PC-9 (cell line): ENCODE measurements around the gene SLIT1. TPM values are rescaled to one million over a fixed set of nuclear protein-coding genes. Genes with fewer than 3 reads are reported as not detected.

Source experiments
- BruUV-seq: library from RNA; stranded (reverse); fragments of 400-500 nt; replicated peaks from 2 replicates; lab custom pipeline; 2021; lab: Mats Ljungman, UMichigan
- CTCF ChIA-PET: fragments of 300-600 bp; sonication (Branson Sonifier 250); formaldehyde crosslinking; loops from one replicate; lab custom pipeline; 2022; ENCODE audit warnings: antibody characterized with exemption; lab: Charles Lee
- POLR2A ChIA-PET: fragments of 300-600 bp; sonication (Branson Sonifier 250); formaldehyde crosslinking; loops from one replicate; lab custom pipeline; 2022; ENCODE audit warnings: antibody characterized with exemption; ENCODE audit not compliant: unreplicated experiment; lab: Charles Lee
- DNase-seq, 2 experiments: peaks; one replicate each; pipeline versions ENCODE4 v3.0.0 to v3.0.0-alpha.2; 2015 to 2022; ENCODE audit warnings: mixed read lengths in 1 of 2
- H2AFZ ChIP-seq: fragments of 200-600 bp; sonication (generic); 2 replicates; pipeline ENCODE4 v1.8.1; 2017; ENCODE audit warnings: antibody characterized with exemption
- H3F3A ChIP-seq: fragments of 200-600 bp; sonication (generic); 2 replicates; pipeline ENCODE4 v1.8.1; 2017; ENCODE audit warnings: antibody characterized with exemption, mild to moderate bottlenecking, low read depth; ENCODE audit not compliant: insufficient read depth
- H3K27ac ChIP-seq: fragments of 200-600 bp; sonication (generic); 2 replicates; pipeline ENCODE4 v1.6.1; 2016; ENCODE audit warnings: mixed run types
- H3K27me3 ChIP-seq: fragments of 200-600 bp; sonication (generic); 2 replicates; pipeline ENCODE4 v1.6.1; 2016; ENCODE audit warnings: low read depth, mixed run types; ENCODE audit not compliant: insufficient read depth
- H3K36me3 ChIP-seq: fragments of 200-600 bp; sonication (generic); 2 replicates; pipeline ENCODE4 v1.6.1; 2016; ENCODE audit warnings: low read depth, mixed run types
- H3K4me1 ChIP-seq: fragments of 200-600 bp; sonication (generic); replicated peaks from 2 replicates; pipeline ENCODE4 v1.6.1; 2016; ENCODE audit warnings: mixed run types; ENCODE audit not compliant: insufficient read depth
- H3K4me2 ChIP-seq: fragments of 200-600 bp; sonication (generic); 2 replicates; pipeline ENCODE4 v1.6.1; 2017; ENCODE audit warnings: mixed run types
- H3K4me3 ChIP-seq: fragments of 200-600 bp; sonication (generic); 2 replicates; pipeline ENCODE4 v1.6.1; 2016; ENCODE audit warnings: mixed run types
- H3K79me2 ChIP-seq: fragments of 200-600 bp; sonication (generic); 2 replicates; pipeline ENCODE4 v1.6.1; 2017; ENCODE audit warnings: low read depth, mixed run types
- H3K9me2 ChIP-seq: fragments of 200-600 bp; sonication (generic); 2 replicates; pipeline ENCODE4 v1.8.1; 2017; ENCODE audit warnings: mild to moderate bottlenecking; ENCODE audit not compliant: insufficient read depth
- H3K9me3 ChIP-seq: fragments of 200-600 bp; sonication (generic); 2 replicates; pipeline ENCODE4 v1.8.1; 2016; ENCODE audit warnings: low read depth; ENCODE audit not compliant: insufficient read depth
- H4K20me1 ChIP-seq: fragments of 200-600 bp; sonication (generic); 2 replicates; pipeline ENCODE4 v1.8.1; 2017; ENCODE audit not compliant: insufficient read depth
- CTCF ChIP-seq: fragments of 200-600 bp; sonication (generic); conservative IDR thresholded peaks from 2 replicates; pipeline ENCODE4 v1.6.1; 2017; ENCODE audit warnings: mixed run types, antibody characterized with exemption, mild to moderate bottlenecking, moderate library complexity
- EZH2 ChIP-seq: fragments of 200-600 bp; sonication (generic); IDR thresholded peaks from 2 replicates; pipeline ENCODE4 v1.8.0; 2017; ENCODE audit warnings: antibody characterized with exemption, low read depth
- intact Hi-C: fragments of 100-400 bp; cut with micrococcal nuclease; formaldehyde crosslinking; loops from one replicate; pipeline ENCODE4 v1.10.0; 2022; ENCODE audit not compliant: unreplicated experiment
- total RNA-seq: library from RNA; stranded (reverse); gene quantifications from 2 replicates; pipeline ENCODE4 v1.2.3, GENCODE V29; 2021

The SLIT1 gene
- total RNA-seq, 1 experiment from 2014 or later: not detected

- DNase-seq: no peak
- no peak overlapping the region for H3K27ac ChIP-seq
- no peaks in the 10 kb centered on the region for H3K9me3 ChIP-seq
- H3K36me3 ChIP-seq: no peaks in the 10 kb centered on the region
- no peaks in the 10 kb centered on the region for H3F3A ChIP-seq
- ChIA-PET POLR2A (no interaction called here), CTCF (interaction anchor here (0.6 kb wide), 1 partner anchor 741 kb away, joined by 9 read pairs; no protein-coding TSS in a partner anchor)
- no peak overlapping the region for H3K4me2 ChIP-seq
- no peak overlapping the region for H3K4me3 ChIP-seq
- TF ChIP-seq CTCF (no peak), EZH2 (no peak)
- H3K79me2 ChIP-seq: no peaks in the 10 kb centered on the region
- no TSS peak for BruUV-seq
- peaks cover 47% of the 10 kb centered on the region for H3K27me3 ChIP-seq
- intact Hi-C loops: no loop called here
- H2AFZ ChIP-seq: no peak overlapping the region
- no peaks in the 10 kb centered on the region for H3K9me2 ChIP-seq
- no peaks in the 10 kb centered on the region for H3K4me1 ChIP-seq
- H4K20me1 ChIP-seq: no peaks in the 10 kb centered on the region
Observed at GRCh38 chr10:97120370-97120769, 65.4 kb downstream of the SLIT1 start.

DNA sequence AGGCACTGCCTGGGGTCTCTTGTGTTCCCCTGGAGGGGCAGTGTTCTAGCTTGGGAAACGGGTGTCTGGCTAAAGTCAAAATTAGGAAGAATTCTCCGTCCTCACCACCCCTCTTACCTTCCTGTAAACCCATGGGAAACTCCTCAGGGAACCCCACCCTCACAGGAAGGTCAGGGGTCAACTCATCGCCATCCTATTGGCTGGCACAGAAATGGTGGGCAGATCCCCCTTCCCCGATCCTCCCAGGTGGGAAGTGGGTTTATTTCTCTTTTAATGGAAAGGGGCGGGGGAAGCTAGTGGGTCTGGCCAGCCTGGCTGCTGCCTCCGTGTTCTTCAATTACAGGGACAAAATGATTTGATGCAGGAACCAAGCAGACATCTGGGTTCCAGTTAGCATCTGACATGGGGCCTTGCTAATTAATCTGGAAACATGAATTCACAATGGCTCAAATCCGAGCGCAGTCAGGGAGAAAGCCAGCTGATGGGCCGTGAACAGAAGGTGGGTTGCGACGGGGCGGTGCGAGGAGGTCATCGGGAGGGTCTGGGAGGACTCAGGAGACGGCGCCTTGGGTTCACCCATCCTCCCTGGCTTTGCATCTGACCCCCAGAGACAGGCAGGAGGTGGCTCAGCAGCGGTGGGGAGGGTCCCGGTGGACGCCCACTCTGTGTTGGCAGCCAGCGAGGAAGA lies 66.6 kb downstream of the SLIT1 start:
- CTCF ChIA-PET: no interaction called here
- Histone ChIP-seq H3K36me3 (no peaks in the 10 kb centered on the region), H3K9me3 (no peaks in the 10 kb centered on the region), H3K9me2 (no peaks in the 10 kb centered on the region), H4K20me1 (no peaks in the 10 kb centered on the region), H2AFZ (no peak overlapping the region), H3K4me2 (no peak overlapping the region), H3K79me2 (no peaks in the 10 kb centered on the region), H3K4me3 (no peak overlapping the region), H3K27ac (no peak overlapping the region), H3K4me1 (no peaks in the 10 kb centered on the region), H3K27me3 (peaks cover 47% of the 10 kb centered on the region), H3F3A (no peaks in the 10 kb centered on the region)
- no TSS peak for BruUV-seq
- intact Hi-C loops: no loop called here
- no peak for TF ChIP-seq EZH2
- no peak for TF ChIP-seq CTCF
- DNase-seq: no peak
- POLR2A ChIA-PET: no interaction called here

- Histone ChIP-seq H3F3A (no peaks in the 10 kb centered on the region), H3K4me1 (no peaks in the 10 kb centered on the region), H4K20me1 (no peaks in the 10 kb centered on the region), H3K9me2 (no peaks in the 10 kb centered on the region), H3K36me3 (no peaks in the 10 kb centered on the region), H3K9me3 (no peaks in the 10 kb centered on the region), H3K27ac (no peak overlapping the region), H3K4me3 (no peak overlapping the region), H3K79me2 (no peaks in the 10 kb centered on the region), H3K27me3 (peaks cover 43% of the 10 kb centered on the region), H3K4me2 (no peak overlapping the region), H2AFZ (no peak overlapping the region)
- POLR2A ChIA-PET: no interaction called here
- no TSS peak for BruUV-seq
- intact Hi-C loops: loop anchor here (1.0 to 2.0 kb wide), 3 partner anchors 45 to 721 kb away; no protein-coding TSS in a partner anchor
- peak in 1 of 2 experiments; percentile 11 for DNase-seq
- CTCF ChIA-PET: interaction anchor here (0.6 kb wide), 1 partner anchor 1151 kb away, joined by 3 read pairs; the partner anchor contains the start of gene LOXL4
- TF ChIP-seq CTCF: peak; percentile 61
- no peak for TF ChIP-seq EZH2
Observed at GRCh38 chr10:97117372-97117771, 68.4 kb downstream of the SLIT1 start.
